Endothelial cell of umbilical vein (primary cell): ENCODE results near the gene SLC35F3. TPM values are rescaled to one million over a fixed set of nuclear protein-coding genes. Genes with fewer than 3 reads are reported as not detected.
"Not testable (repeated sequence)": the region's sequence is repeated elsewhere in the genome, so short reads cannot be mapped to it uniquely, and the experiment has no call there.

Experiments
- BruUV-seq: library from RNA; stranded (reverse); fragments of 400-500 nt; replicated peaks from 2 replicates; lab custom pipeline; 2021; lab: Mats Ljungman, UMichigan
- CTCF ChIA-PET: fragments of 300-600, 350-600 bp; sonication (Branson Sonifier 250); formaldehyde crosslinking; loops from one replicate; lab custom pipeline; 2021; ENCODE audit warnings: antibody characterized with exemption, inconsistent platforms; lab: Charles Lee
- POLR2A ChIA-PET: fragments of 300-600, 350-600 bp; sonication (Branson Sonifier 250); formaldehyde crosslinking; loops from one replicate; lab custom pipeline; 2021; ENCODE audit warnings: antibody characterized with exemption, inconsistent platforms; lab: Charles Lee
- DNase-seq: peaks from one replicate; pipeline ENCODE4 v3.0.0-alpha.2; 2011; ENCODE audit warnings: low read depth, low spot score
- FAIRE-seq: peaks from 2 replicates; lab custom pipeline; 2011; peaks lifted over from hg19 to GRCh38; lab: Jason Lieb, UNC
- H2AFZ ChIP-seq: 2 replicates; pipeline ENCODE4 v1.6.0; 2012; ENCODE audit warnings: low read depth, low read length, control low read depth, inconsistent platforms
- H3K27ac ChIP-seq: 2 replicates; pipeline ENCODE4 v1.5.1; 2011; ENCODE audit warnings: low read depth, mild to moderate bottlenecking, control low read depth, low read length, moderate library complexity; ENCODE audit not compliant: insufficient read depth
- H3K27me3 ChIP-seq, 2 experiments: 2 replicates each; pipeline versions ENCODE4 v1.6.0 to v1.6.1; 2011; ENCODE audit warnings: low read length in 2 of 2, mixed read lengths in 1 of 2; ENCODE audit not compliant: control insufficient read depth in 2 of 2, insufficient read depth in 2 of 2
- H3K36me3 ChIP-seq, 2 experiments: 2 replicates in 1 of 2; 3 replicates in 1 of 2; pipeline ENCODE4 v1.5.1; 2011; ENCODE audit warnings: low read length in 2 of 2, mild to moderate bottlenecking in 1 of 2, moderate library complexity in 1 of 2; ENCODE audit not compliant: control insufficient read depth in 2 of 2, insufficient read depth in 2 of 2; ENCODE audit errors: extremely low read depth in 1 of 2
- H3K4me1 ChIP-seq: 3 replicates; pipeline ENCODE4 v1.5.1; 2011; ENCODE audit warnings: mild to moderate bottlenecking, low read length; ENCODE audit not compliant: control insufficient read depth, insufficient read depth; ENCODE audit errors: extremely low read depth
- H3K4me2 ChIP-seq: 2 replicates; pipeline ENCODE4 v1.6.1; 2011; ENCODE audit warnings: low read length, control low read depth, mixed read lengths; ENCODE audit not compliant: insufficient read depth
- H3K4me3 ChIP-seq, 3 experiments: fragments of 200-600 bp in 1 of 3; sonication (generic), shearing (Covaris generic) in 1 of 3; replicated peaks in 1 of 3; 2 replicates each; pipeline ENCODE4 v1.5.1; 2011 to 2016; ENCODE audit warnings: control low read depth in 3 of 3, low read length in 3 of 3, mild to moderate bottlenecking in 2 of 3, inconsistent platforms in 1 of 3, low read depth in 1 of 3, moderate library complexity in 1 of 3; ENCODE audit not compliant: insufficient read depth in 1 of 3
- H3K79me2 ChIP-seq: 2 replicates; pipeline ENCODE4 v1.6.0; 2012; ENCODE audit warnings: low read length, inconsistent platforms; ENCODE audit not compliant: control insufficient read depth, insufficient read depth
- H3K9ac ChIP-seq: replicated peaks from 2 replicates; pipeline ENCODE3; 2011; ENCODE audit warnings: low read length, control low read depth; ENCODE audit not compliant: insufficient read depth; ENCODE audit errors: extremely low read depth
- H3K9me1 ChIP-seq: replicated peaks from 3 replicates; pipeline ENCODE4 v1.6.0; 2011; ENCODE audit warnings: mild to moderate bottlenecking, low read length; ENCODE audit not compliant: control insufficient read depth, insufficient read depth; ENCODE audit errors: extremely low read depth
- H3K9me3 ChIP-seq: replicated peaks from 2 replicates; pipeline ENCODE4 v1.5.1; 2012; ENCODE audit warnings: low read length, inconsistent platforms; ENCODE audit not compliant: control insufficient read depth, insufficient read depth
- H4K20me1 ChIP-seq: replicated peaks from 2 replicates; pipeline ENCODE3; 2011; ENCODE audit warnings: mild to moderate bottlenecking, low read length; ENCODE audit not compliant: control insufficient read depth, insufficient read depth; ENCODE audit errors: extremely low read depth
- EZH2 ChIP-seq: IDR thresholded peaks from 2 replicates; pipeline ENCODE4 v1.6.1; 2012; ENCODE audit warnings: borderline replicate concordance, low read depth, mild to moderate bottlenecking, moderate library complexity, low read length, inconsistent platforms; ENCODE audit not compliant: severe bottlenecking
- FOS ChIP-seq: IDR thresholded peaks from 2 replicates; pipeline ENCODE4 v1.6.1; 2011; ENCODE audit warnings: mild to moderate bottlenecking, low read length, moderate library complexity, borderline replicate concordance; ENCODE audit not compliant: insufficient read depth
- GATA2 ChIP-seq: IDR thresholded peaks from 2 replicates; pipeline ENCODE4 v1.7.0; 2011; ENCODE audit warnings: low read depth, mild to moderate bottlenecking, moderate library complexity, mixed read lengths, low read length; ENCODE audit not compliant: insufficient read length, insufficient read depth
- JUN ChIP-seq: IDR thresholded peaks from 2 replicates; pipeline ENCODE4 v1.6.1; 2011; ENCODE audit warnings: borderline replicate concordance, low read depth; ENCODE audit not compliant: insufficient read length, insufficient read depth
- MYC ChIP-seq: IDR thresholded peaks from one replicate; pipeline ENCODE4 v1.6.1; 2011; ENCODE audit warnings: mild to moderate bottlenecking, low read depth, low read length
- POLR2A ChIP-seq: IDR thresholded peaks from 2 replicates; pipeline ENCODE4 v1.6.1; 2012; ENCODE audit warnings: low read depth, mild to moderate bottlenecking, control low read depth, low read length
- POLR2AphosphoS5 ChIP-seq: IDR thresholded peaks from 2 replicates; pipeline ENCODE4 v1.6.1; 2012; ENCODE audit warnings: low read depth, mild to moderate bottlenecking, control low read depth, low read length, moderate library complexity; ENCODE audit not compliant: insufficient read depth
- dilution Hi-C: fragments of 300-500 bp; cut with MboI; formaldehyde crosslinking; loops from one replicate; pipeline ENCODE4 v1.15.0; 2019; ENCODE audit warnings: low sequenced_read_pairs; ENCODE audit not compliant: extremely low pct_ligation_motif_present
- intact Hi-C: fragments of 100-400 bp; cut with micrococcal nuclease; formaldehyde crosslinking; loops from one replicate; pipeline ENCODE4 v1.10.0; 2022
- polyA plus RNA-seq, 4 experiments: library from polyadenylated mRNA; depleted of rRNA in 3 of 4; stranded (reverse) in 3 of 4; unstranded in 1 of 4; fragments of >200 nt; gene quantifications; 2 replicates each; pipeline versions ENCODE4 v1.2.1 to v1.2.3, GENCODE V29; 2011 to 2012; ENCODE audit warnings: missing spikeins in 1 of 4
- total RNA-seq: library from RNA; stranded (reverse); gene quantifications from 2 replicates; pipeline ENCODE4 v1.2.3, GENCODE V29; 2021
- TF ChIP-seq, protein P1 (sequence below): IDR thresholded peaks from 2 replicates; pipeline ENCODE4 v1.6.1; 2011; ENCODE audit not compliant: insufficient read depth, insufficient read length
- TF ChIP-seq, protein P2 (sequence below), 2 donors: IDR thresholded peaks; 1 replicate in 1 of 2; 2 replicates in 1 of 2; pipeline ENCODE4 v1.5.1; 2011; ENCODE audit warnings: low read length in 2 of 2, mild to moderate bottlenecking in 2 of 2, moderate library complexity in 2 of 2, control low read depth in 1 of 2, inconsistent platforms in 1 of 2, low read depth in 1 of 2; ENCODE audit not compliant: insufficient read depth in 1 of 2; ENCODE audit errors: extremely low read depth in 1 of 2

Gene SLC35F3
- total and polyA plus RNA-seq, 2 donors (not counting 3 experiments of a cell fraction or from before 2014, with no cell fraction given) = not detected

DNA sequence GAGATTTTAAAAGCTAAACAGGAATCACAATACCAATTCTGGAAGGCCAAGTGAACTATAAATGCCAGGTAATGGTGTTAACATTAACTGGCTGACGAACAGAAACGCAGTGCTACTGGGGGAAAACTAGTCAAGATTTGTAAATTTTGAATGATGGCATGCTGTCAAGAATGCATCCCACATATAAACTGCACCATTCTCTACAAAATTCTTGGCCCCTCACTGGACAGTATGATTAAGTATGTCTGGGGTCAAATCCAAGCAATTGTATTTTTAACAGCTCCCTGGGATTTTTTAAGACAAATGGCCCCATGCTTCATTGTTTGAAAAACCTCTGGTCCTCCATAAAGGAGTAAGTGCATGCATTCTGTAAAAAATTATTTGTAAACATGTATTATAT lies 395.6 kb downstream of the SLC35F3 start:
- H3K36me3 ChIP-seq = no peaks in the 10 kb centered on the region
- no peak for DNase-seq

DNA sequence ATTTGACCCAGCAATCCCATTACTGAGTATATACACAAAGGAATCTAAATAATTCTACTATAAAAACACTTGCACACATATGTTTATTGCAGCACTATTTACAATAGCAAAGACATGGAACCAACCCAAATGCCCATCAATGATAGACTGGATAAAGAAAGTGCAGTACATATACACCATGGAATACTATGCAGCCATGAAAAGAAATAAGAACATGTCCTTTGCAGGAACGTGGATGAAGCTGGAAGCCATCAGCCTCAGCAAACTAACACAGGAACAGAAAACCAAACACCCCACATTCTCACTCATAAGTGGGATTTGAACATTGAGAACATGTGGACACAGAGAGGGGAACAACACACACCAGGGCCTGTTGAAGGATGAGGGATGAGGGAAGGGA lies 397.2 kb downstream of the SLC35F3 start:
- BruUV-seq, H3K27me3 ChIP-seq, H3K4me1 ChIP-seq, intact Hi-C loops, CTCF ChIA-PET, H3K9me1 ChIP-seq, H3K4me2 ChIP-seq, H3K4me3 ChIP-seq, H3K9ac ChIP-seq, H2AFZ ChIP-seq, POLR2A ChIA-PET, DNase-seq, H3K27ac ChIP-seq, FAIRE-seq, H3K79me2 ChIP-seq, H4K20me1 ChIP-seq, H3K36me3 ChIP-seq, dilution Hi-C loops, H3K9me3 ChIP-seq: not testable (repeated sequence)

More for the DNA sequence above, 395.6 kb downstream of the SLC35F3 start:
- no peaks in the 10 kb centered on the region for H3K27me3 ChIP-seq
- H3K79me2 ChIP-seq = no peaks in the 10 kb centered on the region
- POLR2A ChIA-PET = no interaction called here
- H2AFZ ChIP-seq = no peak overlapping the region
- no peak overlapping the region for H3K4me3 ChIP-seq
- CTCF ChIA-PET = interaction anchor here (2.1 kb wide), 1 partner anchor 9 kb away, joined by 12 read pairs; no protein-coding TSS in a partner anchor
- H3K27ac ChIP-seq = no peak overlapping the region
- no peaks in the 10 kb centered on the region for H3K9me3 ChIP-seq
- intact Hi-C loops = no loop called here
- H3K4me1 ChIP-seq = no peaks in the 10 kb centered on the region
- H3K4me2 ChIP-seq = no peak overlapping the region
- no peak overlapping the region for H3K9ac ChIP-seq
- TF ChIP-seq, protein P1, sequence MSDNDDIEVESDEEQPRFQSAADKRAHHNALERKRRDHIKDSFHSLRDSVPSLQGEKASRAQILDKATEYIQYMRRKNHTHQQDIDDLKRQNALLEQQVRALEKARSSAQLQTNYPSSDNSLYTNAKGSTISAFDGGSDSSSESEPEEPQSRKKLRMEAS = no peak
- no peak for TF ChIP-seq JUN
- TF ChIP-seq GATA2 = no peak
- TF ChIP-seq POLR2A = no peak
- TF ChIP-seq FOS = no peak
- TF ChIP-seq MYC = no peak
- TF ChIP-seq POLR2AphosphoS5 = no peak
- TF ChIP-seq EZH2 = no peak
- TF ChIP-seq, protein P2, sequence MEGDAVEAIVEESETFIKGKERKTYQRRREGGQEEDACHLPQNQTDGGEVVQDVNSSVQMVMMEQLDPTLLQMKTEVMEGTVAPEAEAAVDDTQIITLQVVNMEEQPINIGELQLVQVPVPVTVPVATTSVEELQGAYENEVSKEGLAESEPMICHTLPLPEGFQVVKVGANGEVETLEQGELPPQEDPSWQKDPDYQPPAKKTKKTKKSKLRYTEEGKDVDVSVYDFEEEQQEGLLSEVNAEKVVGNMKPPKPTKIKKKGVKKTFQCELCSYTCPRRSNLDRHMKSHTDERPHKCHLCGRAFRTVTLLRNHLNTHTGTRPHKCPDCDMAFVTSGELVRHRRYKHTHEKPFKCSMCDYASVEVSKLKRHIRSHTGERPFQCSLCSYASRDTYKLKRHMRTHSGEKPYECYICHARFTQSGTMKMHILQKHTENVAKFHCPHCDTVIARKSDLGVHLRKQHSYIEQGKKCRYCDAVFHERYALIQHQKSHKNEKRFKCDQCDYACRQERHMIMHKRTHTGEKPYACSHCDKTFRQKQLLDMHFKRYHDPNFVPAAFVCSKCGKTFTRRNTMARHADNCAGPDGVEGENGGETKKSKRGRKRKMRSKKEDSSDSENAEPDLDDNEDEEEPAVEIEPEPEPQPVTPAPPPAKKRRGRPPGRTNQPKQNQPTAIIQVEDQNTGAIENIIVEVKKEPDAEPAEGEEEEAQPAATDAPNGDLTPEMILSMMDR (IDR thresholded peaks at IDR 0.05; ENCODE audit: extremely low read depth in 1 of 2, insufficient read depth in 1 of 2, low read depth in 1 of 2, low read length in 2 of 2) = no peak
- no TSS peak for BruUV-seq
- H3K9me1 ChIP-seq = no peaks in the 10 kb centered on the region
- no peaks in the 10 kb centered on the region for H4K20me1 ChIP-seq
- FAIRE-seq = no peak
- dilution Hi-C loops = no loop called here
